Peyer's patch (tissue), 4 donors: Measurements from ENCODE around the gene NDST1.

Experiments
- CTCF ChIP-seq, 6 experiments: fragments of 450-650 bp in 4 of 6; fragments of 200-600 bp in 2 of 6; sonication (generic) in 1 of 6; IDR thresholded peaks; one replicate each; pipeline ENCODE4 v1.5.1; 2017 to 2019; ENCODE audit warnings: antibody characterized with exemption in 6 of 6, mild to moderate bottlenecking in 3 of 6, moderate library complexity in 1 of 6
- POLR2A ChIP-seq, 2 donors: fragments of 450-650 bp; IDR thresholded peaks; one replicate each; pipeline ENCODE4 v1.5.1; 2017; ENCODE audit warnings: antibody characterized with exemption in 2 of 2, mild to moderate bottlenecking in 2 of 2, moderate library complexity in 2 of 2

GRCh38 chr5:150603491-150603890 is 95.6 kb downstream of the NDST1 start:
- no peak for TF ChIP-seq CTCF (IDR thresholded peaks at IDR 0.05)
- no peak for TF ChIP-seq POLR2A (IDR thresholded peaks at IDR 0.05)
